ELF-1 (cell line): Measurements from ENCODE around the gene LMBR1L.
"Not testable (repeated sequence)": the region's sequence is repeated elsewhere in the genome, so short reads cannot be mapped to it uniquely, and the experiment has no call there.

ENCODE experiments used
- DNase-seq: peaks from one replicate; pipeline ENCODE4 v3.0.0-alpha.2; 2016; ENCODE audit warnings: low read depth, low spot score

Gene LMBR1L

GRCh38 chr12:49088150-49088931 is 22.3 kb downstream of the LMBR1L start:
- peak; percentile 90 for DNase-seq

GRCh38 chr12:49086116-49086515 is 24.5 kb downstream of the LMBR1L start:
- no peak for DNase-seq

GRCh38 chr12:49084438-49084837 is 26.2 kb downstream of the LMBR1L start:
- DNase-seq: no peak

- DNase-seq: no peak
These were observed 30.9 kb downstream of the LMBR1L start for GRCh38 chr12:49079793-49080192.

- DNase-seq: no peak
These were observed 39.7 kb downstream of the LMBR1L start for GRCh38 chr12:49070971-49071370.

GRCh38 chr12:49069507-49070346 is 40.9 kb downstream of the LMBR1L start, which contains the start of gene RHEBL1:
Gene RHEBL1, minus strand, starts transcription at chr12:49069979. Its CDS starts 194 bp downstream, at chr12:49069785.
- DNase-seq: peak; percentile 99

- DNase-seq: peak; percentile 18
These were observed 41.7 kb downstream of the LMBR1L start for GRCh38 chr12:49068879-49069506.

- no peak for DNase-seq
These were observed 44.5 kb downstream of the LMBR1L start for GRCh38 chr12:49066120-49066519.

GRCh38 chr12:49064767-49065152 is 45.9 kb downstream of the LMBR1L start:
- DNase-seq: no peak

- not testable (repeated sequence) for DNase-seq
These were observed 48.7 kb downstream of the LMBR1L start for GRCh38 chr12:49061916-49062315.

GRCh38 chr12:49061157-49061650 is 49.4 kb downstream of the LMBR1L start:
- no peak for DNase-seq

GRCh38 chr12:49060237-49061156 is 50.1 kb downstream of the LMBR1L start, which contains the start of gene KMT2D:
Gene KMT2D, minus strand, starts transcription at chr12:49060794. Its CDS starts 5,470 bp downstream, at chr12:49055324.
- peak; percentile 95 for DNase-seq

GRCh38 chr12:49059299-49060171 is 51.1 kb downstream of the LMBR1L start:
- peak; percentile 57 for DNase-seq

- peak; percentile 18 for DNase-seq
These were observed 51.7 kb downstream of the LMBR1L start for GRCh38 chr12:49059045-49059298.

GRCh38 chr12:49058366-49059044 is 52.1 kb downstream of the LMBR1L start:
- peak; percentile 5 for DNase-seq

GRCh38 chr12:49057888-49058287 is 52.8 kb downstream of the LMBR1L start:
- no peak for DNase-seq

GRCh38 chr12:49055978-49056754 is 54.5 kb downstream of the LMBR1L start:
- peak; percentile 65 for DNase-seq

GRCh38 chr12:49055092-49055491 is 55.6 kb downstream of the LMBR1L start:
- no peak for DNase-seq

- DNase-seq: no peak
These were observed 56.1 kb downstream of the LMBR1L start for GRCh38 chr12:49054524-49054923.
